BLaER1 treated with 17β-estradiol and CSF1 and Interleukin-3, amounts not matched to agents 10 nM and 100 nM (cell line): ENCODE measurements around the gene MINDY4.
A peak's percentile ranks its signal among the peaks of the same experiment; 100 is the strongest.

Experiments used
- H3K27ac ChIP-seq, 11 experiments: shearing (Covaris generic); formaldehyde crosslinking; 2 replicates each; pipeline ENCODE4 v1.8.1; 2022
- H3K27me3 ChIP-seq, 11 experiments: shearing (Covaris generic); formaldehyde crosslinking; 2 replicates each; pipeline ENCODE4 v1.8.1; 2022
- H3K36me3 ChIP-seq, 11 experiments: shearing (Covaris generic); formaldehyde crosslinking; 2 replicates each; pipeline ENCODE4 v1.8.1; 2022
- H3K4me1 ChIP-seq, 10 experiments: shearing (Covaris generic); formaldehyde crosslinking; 2 replicates each; pipeline ENCODE4 v1.8.1; 2022
- H3K4me2 ChIP-seq, 11 experiments: shearing (Covaris generic); formaldehyde crosslinking; 2 replicates each; pipeline ENCODE4 v1.8.1; 2022
- H3K4me3 ChIP-seq, 10 experiments: shearing (Covaris generic); formaldehyde crosslinking; 2 replicates each; pipeline ENCODE4 v1.8.1; 2022
- H3K9ac ChIP-seq, 11 experiments: shearing (Covaris generic); formaldehyde crosslinking; 2 replicates each; pipeline ENCODE4 v1.8.1; 2022
- H3K9me3 ChIP-seq, 11 experiments: shearing (Covaris generic); formaldehyde crosslinking; replicated peaks in 1 of 11; 2 replicates each; pipeline ENCODE4 v1.8.1; 2022
- H4K20me1 ChIP-seq, 11 experiments: shearing (Covaris generic); formaldehyde crosslinking; 2 replicates each; pipeline ENCODE4 v1.8.1; 2022
- Cebpa-rat ChIP-seq, 11 experiments: shearing (Covaris generic); IDR thresholded peaks; 2 replicates each; pipeline ENCODE4 v1.8.1; 2022

MINDY4 gene

DNA sequence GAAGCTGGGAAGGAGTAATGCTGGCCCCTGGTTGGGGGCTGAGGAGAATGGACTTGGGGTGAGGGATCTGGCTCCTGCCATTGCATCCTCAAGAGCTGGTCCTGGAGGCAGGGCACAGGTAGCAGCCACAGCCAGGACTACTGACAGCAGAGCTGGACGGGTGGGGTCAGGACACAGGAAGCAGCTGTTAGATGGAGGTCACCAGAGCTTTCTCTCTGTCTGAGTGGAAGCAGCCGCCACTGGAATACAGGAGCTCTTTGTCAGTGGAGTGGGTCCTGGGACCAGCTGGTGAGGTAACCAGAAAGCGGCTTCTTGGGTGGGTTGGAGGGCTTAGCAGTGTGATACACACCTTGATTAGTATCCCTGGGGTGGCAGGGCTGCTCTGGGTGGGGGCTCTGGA lies 82.4 kb downstream of the MINDY4 start:
- peaks cover 5 to 30% (median 19%) of the 10 kb centered on the region in 10 experiments; a peak in 19 of 20 replicates for H3K4me1 ChIP-seq
- no peak overlapping the region for H3K9ac ChIP-seq
- TF ChIP-seq Cebpa-rat (IDR thresholded peaks at IDR 0.05): no peak
- H3K36me3 ChIP-seq: no peaks in the 10 kb centered on the region; a peak in 1 of 22 replicates
- H3K9me3 ChIP-seq: peaks cover 0 to 10% (median 0%) of the 10 kb centered on the region in 11 experiments; a peak in 2 of 22 replicates
- H4K20me1 ChIP-seq: no peaks in the 10 kb centered on the region
- peak overlapping the region in 2 of 11 experiments; percentile 18 to 28; a peak in 1 of 22 replicates for H3K4me2 ChIP-seq
- no peak overlapping the region for H3K4me3 ChIP-seq
- H3K27me3 ChIP-seq: no peaks in the 10 kb centered on the region
- no peak overlapping the region for H3K27ac ChIP-seq

DNA sequence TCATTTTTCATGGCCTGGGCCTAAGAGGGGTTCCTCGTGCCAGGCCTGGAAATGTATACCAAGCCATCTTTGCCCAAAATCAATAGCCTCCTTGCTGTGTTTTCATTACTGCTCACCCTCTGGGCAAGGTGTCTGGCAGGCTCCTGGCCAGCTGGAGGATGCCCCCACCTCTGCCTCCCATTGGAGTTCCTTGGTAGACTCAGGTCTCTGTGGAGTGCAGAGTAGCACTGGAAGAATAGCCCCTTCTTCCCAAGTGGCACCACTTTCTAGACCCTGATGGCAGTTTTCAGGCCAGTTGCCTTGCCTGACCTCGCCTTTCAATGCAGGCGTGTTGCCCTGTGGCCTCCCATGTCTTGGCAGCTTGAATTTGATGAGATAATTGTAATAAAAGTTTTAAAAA lies 84.7 kb downstream of the MINDY4 start:
- H3K4me2 ChIP-seq: no peak overlapping the region

GRCh38 chr7:30858576-30858975 lies 87.4 kb downstream of the MINDY4 start:
- Histone ChIP-seq H3K4me3 (no peak overlapping the region), H4K20me1 (no peaks in the 10 kb centered on the region), H3K27me3 (no peaks in the 10 kb centered on the region), H3K4me1 (peaks cover 7 to 50% (median 33%) of the 10 kb centered on the region in 10 experiments), H3K27ac (no peak overlapping the region), H3K4me2 (no peak overlapping the region), H3K36me3 (no peaks in the 10 kb centered on the region), H3K9ac (no peak overlapping the region), H3K9me3 (no peaks in the 10 kb centered on the region)
- no peak for TF ChIP-seq Cebpa-rat (IDR thresholded peaks at IDR 0.05)

More for the DNA sequence above, 84.7 kb downstream of the MINDY4 start:
- Histone ChIP-seq H3K9ac (no peak overlapping the region), H3K36me3 (no peaks in the 10 kb centered on the region; a peak in 1 of 22 replicates), H3K27ac (no peak overlapping the region), H4K20me1 (no peaks in the 10 kb centered on the region), H3K4me3 (no peak overlapping the region), H3K4me1 (peaks cover 0 to 25% (median 11%) of the 10 kb centered on the region in 10 experiments; a peak in 10 of 20 replicates), H3K27me3 (no peaks in the 10 kb centered on the region), H3K9me3 (peaks cover 0 to 10% (median 0%) of the 10 kb centered on the region in 11 experiments; a peak in 2 of 22 replicates)
- no peak for TF ChIP-seq Cebpa-rat (IDR thresholded peaks at IDR 0.05)

DNA sequence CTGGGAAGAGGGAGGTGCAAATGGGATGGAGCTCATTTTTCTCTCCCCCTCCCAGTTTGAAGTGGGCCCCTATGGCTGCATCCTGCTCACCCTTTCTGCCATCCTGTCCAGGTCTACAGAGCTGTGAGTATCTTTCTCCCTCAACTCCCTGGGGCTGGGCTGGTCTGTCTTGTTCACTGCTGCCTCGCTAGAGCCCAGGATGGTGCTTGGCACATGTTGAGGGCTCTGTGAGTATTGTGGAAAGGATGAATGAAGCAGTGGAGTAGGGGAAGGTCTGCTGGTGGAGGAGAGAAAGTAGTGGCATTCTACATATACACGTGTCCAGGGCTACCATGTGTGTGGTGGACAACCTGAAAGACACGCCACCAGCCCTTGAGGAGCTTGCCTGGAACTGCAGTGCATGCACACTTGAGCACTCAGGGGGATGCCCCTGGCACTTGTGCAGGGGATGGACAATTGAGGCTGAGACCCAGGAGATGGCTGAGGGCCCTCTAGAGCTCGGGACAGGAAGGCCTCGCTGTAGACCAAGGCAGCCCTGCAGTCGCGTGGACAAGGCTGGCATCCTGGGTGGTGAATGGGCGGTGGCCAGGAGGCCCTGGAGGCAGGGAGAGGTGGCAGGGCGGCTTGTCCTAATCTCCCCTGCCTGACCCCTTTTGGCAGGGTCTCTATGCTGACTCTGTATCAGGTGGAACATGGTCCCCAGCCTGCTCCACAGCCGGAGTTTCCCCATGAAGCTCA lies 88.2 kb downstream of the MINDY4 start:
- Histone ChIP-seq H3K27me3 (no peaks in the 10 kb centered on the region), H3K9ac (no peak overlapping the region), H3K36me3 (no peaks in the 10 kb centered on the region), H3K4me2 (peak overlapping the region in 7 of 11 experiments; percentile 12 to 76 (median 55); a peak in 11 of 22 replicates), H3K27ac (no peak overlapping the region), H3K4me1 (peaks cover 15 to 52% (median 40%) of the 10 kb centered on the region in 10 experiments), H4K20me1 (peaks cover 0 to 7% (median 0%) of the 10 kb centered on the region in 11 experiments; a peak in 1 of 22 replicates), H3K4me3 (no peak overlapping the region), H3K9me3 (no peaks in the 10 kb centered on the region)
- TF ChIP-seq Cebpa-rat (IDR thresholded peaks at IDR 0.05): no peak

GRCh38 chr7:30859940-30860496 lies 88.8 kb downstream of the MINDY4 start:
- Histone ChIP-seq H3K4me1 (peaks cover 17 to 59% (median 47%) of the 10 kb centered on the region in 10 experiments), H3K9ac (no peak overlapping the region), H3K9me3 (no peaks in the 10 kb centered on the region), H3K27ac (no peak overlapping the region), H3K27me3 (no peaks in the 10 kb centered on the region), H3K4me2 (peak overlapping the region in 7 of 11 experiments; percentile 12 to 76 (median 55); a peak in 12 of 22 replicates), H3K4me3 (no peak overlapping the region), H3K36me3 (no peaks in the 10 kb centered on the region), H4K20me1 (peaks cover 0 to 10% (median 0%) of the 10 kb centered on the region in 11 experiments; a peak in 1 of 22 replicates)
- TF ChIP-seq Cebpa-rat (IDR thresholded peaks at IDR 0.05): no peak

DNA sequence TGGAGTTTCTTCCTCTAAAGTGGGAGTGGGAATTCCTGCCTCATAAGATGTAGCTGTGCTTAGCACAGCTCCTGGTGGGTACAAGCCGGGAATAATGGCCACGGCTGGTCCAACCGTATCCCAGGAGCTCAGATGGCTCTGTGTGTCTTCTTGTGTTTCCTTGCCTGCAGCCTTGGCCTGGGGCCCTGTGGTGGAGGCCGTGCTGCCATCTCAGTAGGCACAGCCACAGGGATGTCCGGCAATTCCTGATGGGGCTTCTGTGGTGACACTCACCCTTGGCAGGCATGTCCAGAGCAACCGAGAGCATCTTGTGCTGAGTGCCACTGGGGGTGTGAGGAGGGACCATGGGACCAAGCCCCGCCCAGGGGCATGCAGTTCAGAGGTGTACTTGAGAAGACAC lies 90.4 kb downstream of the MINDY4 start:
- H3K4me1 ChIP-seq: peaks cover 17 to 73% (median 59%) of the 10 kb centered on the region in 10 experiments
- H3K36me3 ChIP-seq: no peaks in the 10 kb centered on the region
- peaks cover 0 to 10% (median 0%) of the 10 kb centered on the region in 11 experiments; a peak in 2 of 22 replicates for H4K20me1 ChIP-seq
- no peak overlapping the region for H3K27ac ChIP-seq
- H3K9me3 ChIP-seq: no peaks in the 10 kb centered on the region
- no peak overlapping the region for H3K4me3 ChIP-seq
- no peaks in the 10 kb centered on the region for H3K27me3 ChIP-seq
- H3K4me2 ChIP-seq: peak overlapping the region in 8 of 11 experiments; percentile 72 to 86 (median 76); a peak in 8 of 22 replicates
- no peak overlapping the region for H3K9ac ChIP-seq
- TF ChIP-seq Cebpa-rat (IDR thresholded peaks at IDR 0.05): no peak

- peaks cover 0 to 10% (median 0%) of the 10 kb centered on the region in 11 experiments; a peak in 2 of 22 replicates for H4K20me1 ChIP-seq
- H3K4me3 ChIP-seq: no peak overlapping the region
- peaks cover 17 to 89% (median 66%) of the 10 kb centered on the region in 10 experiments for H3K4me1 ChIP-seq
- H3K4me2 ChIP-seq: peak overlapping the region; percentile 15 to 86 (median 75); a peak in 21 of 22 replicates
- no peak for TF ChIP-seq Cebpa-rat (IDR thresholded peaks at IDR 0.05)
- H3K27ac ChIP-seq: peak overlapping the region in 3 of 11 experiments; percentile 21 to 40 (median 39); a peak in 2 of 22 replicates
- H3K9ac ChIP-seq: peak overlapping the region in 3 of 11 experiments; percentile 16 to 48 (median 39); a peak in 5 of 22 replicates
- H3K9me3 ChIP-seq: no peaks in the 10 kb centered on the region
- no peaks in the 10 kb centered on the region for H3K27me3 ChIP-seq
- H3K36me3 ChIP-seq: no peaks in the 10 kb centered on the region
Measured at GRCh38 chr7:30862995-30863705, 91.9 kb downstream of the MINDY4 start.

- Histone ChIP-seq H3K4me2 (peak overlapping the region; percentile 15 to 86 (median 75)), H3K9me3 (no peaks in the 10 kb centered on the region), H3K9ac (peak overlapping the region in 3 of 11 experiments; percentile 16 to 48 (median 39); a peak in 4 of 22 replicates), H3K4me1 (peaks cover 17 to 92% (median 66%) of the 10 kb centered on the region in 10 experiments), H4K20me1 (peaks cover 0 to 10% (median 0%) of the 10 kb centered on the region in 11 experiments; a peak in 2 of 22 replicates), H3K27me3 (no peaks in the 10 kb centered on the region), H3K27ac (peak overlapping the region in 3 of 11 experiments; percentile 21 to 40 (median 39); a peak in 2 of 22 replicates), H3K4me3 (no peak overlapping the region), H3K36me3 (no peaks in the 10 kb centered on the region)
- TF ChIP-seq Cebpa-rat (IDR thresholded peaks at IDR 0.05): no peak
Measured at GRCh38 chr7:30863706-30864035, 92.5 kb downstream of the MINDY4 start.
